RWPE2 (cell line): Measurements from ENCODE around the gene CXCL3.
A peak's percentile ranks its signal among the peaks of the same experiment; 100 is the strongest.

Source experiments
- ATAC-seq: fragments of 200-7000 bp; cut with Tn5 transposase; 3 replicates; pipeline ENCODE4 v1.9.1; 2021; ENCODE audit warnings: low read depth
- DNase-seq: peaks from one replicate; pipeline ENCODE4 v3.0.0-alpha.2; 2020; ENCODE audit warnings: low spot score
- H3K27ac ChIP-seq: fragments of 450-650 bp; 2 replicates; pipeline ENCODE4 v1.5.1; 2017; ENCODE audit warnings: mild to moderate bottlenecking; ENCODE audit not compliant: poor library complexity, severe bottlenecking
- H3K27me3 ChIP-seq: fragments of 250-450 bp; sonication (Bioruptor Pico); 2 replicates; pipeline ENCODE4 v1.5.1; 2021; ENCODE audit warnings: mild to moderate bottlenecking, moderate library complexity; ENCODE audit not compliant: insufficient read depth, poor library complexity, severe bottlenecking
- H3K36me3 ChIP-seq: fragments of 250-450 bp; sonication (Bioruptor Pico); 2 replicates; pipeline ENCODE4 v1.5.1; 2020; ENCODE audit warnings: low read depth, mild to moderate bottlenecking, moderate library complexity
- H3K4me1 ChIP-seq: fragments of 250-450 bp; sonication (Bioruptor Pico); 2 replicates; pipeline ENCODE4 v1.5.1; 2021; ENCODE audit warnings: mild to moderate bottlenecking, moderate library complexity; ENCODE audit not compliant: insufficient read depth, poor library complexity, severe bottlenecking
- H3K4me3 ChIP-seq: fragments of 250-450 bp; sonication (Bioruptor Pico); 2 replicates; pipeline ENCODE4 v1.5.1; 2021; ENCODE audit warnings: mild to moderate bottlenecking, moderate library complexity; ENCODE audit not compliant: severe bottlenecking
- H3K9me3 ChIP-seq: fragments of 250-450 bp; sonication (Bioruptor Pico); 2 replicates; pipeline ENCODE4 v1.5.1; 2021; ENCODE audit warnings: mild to moderate bottlenecking, moderate library complexity; ENCODE audit not compliant: severe bottlenecking
- TF ChIP-seq, protein P1 (sequence below): fragments of 450-650 bp; IDR thresholded peaks from one replicate; pipeline ENCODE4 v1.5.1; 2017; ENCODE audit warnings: mild to moderate bottlenecking, moderate library complexity; ENCODE audit not compliant: poor library complexity, severe bottlenecking

The CXCL3 gene

DNA sequence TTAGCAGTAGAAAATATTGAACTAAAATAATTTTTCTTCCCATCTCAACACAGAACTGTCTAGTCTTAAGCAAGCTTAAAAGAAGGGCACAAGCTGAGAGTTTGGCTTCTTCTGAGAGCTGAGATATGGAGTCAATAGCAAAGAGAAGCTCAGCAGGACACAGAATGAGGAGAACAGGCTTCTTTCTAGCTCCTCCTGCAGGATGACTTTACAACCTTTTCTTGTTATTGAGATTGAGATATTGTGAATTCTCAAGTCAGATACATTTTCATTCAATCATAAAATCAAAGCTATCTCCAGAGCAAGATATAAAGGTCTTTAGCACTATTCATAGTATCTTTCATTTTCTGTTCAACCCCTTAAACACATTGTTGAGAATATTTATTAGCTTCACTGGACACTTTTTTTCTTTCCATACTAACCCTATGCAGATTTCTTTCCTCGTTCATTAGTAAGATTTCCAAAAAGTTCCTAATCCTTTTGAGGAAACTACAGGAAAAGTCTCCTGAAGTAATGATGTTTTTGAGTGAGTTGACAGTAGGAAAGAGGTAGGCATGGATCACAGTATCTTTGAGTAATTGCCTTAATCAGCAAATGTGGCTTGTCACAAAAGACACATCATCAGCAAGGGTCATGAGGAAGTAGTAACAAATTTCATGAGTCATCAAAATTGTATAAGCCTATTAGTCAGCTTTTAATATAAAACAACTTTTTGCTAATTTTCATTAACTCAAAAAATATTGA is 17.8 kb upstream of the CXCL3 start:
- Histone ChIP-seq H3K36me3 (no peaks in the 10 kb centered on the region), H3K27ac (peak overlapping the region; percentile 52)
- TF ChIP-seq, protein P1, sequence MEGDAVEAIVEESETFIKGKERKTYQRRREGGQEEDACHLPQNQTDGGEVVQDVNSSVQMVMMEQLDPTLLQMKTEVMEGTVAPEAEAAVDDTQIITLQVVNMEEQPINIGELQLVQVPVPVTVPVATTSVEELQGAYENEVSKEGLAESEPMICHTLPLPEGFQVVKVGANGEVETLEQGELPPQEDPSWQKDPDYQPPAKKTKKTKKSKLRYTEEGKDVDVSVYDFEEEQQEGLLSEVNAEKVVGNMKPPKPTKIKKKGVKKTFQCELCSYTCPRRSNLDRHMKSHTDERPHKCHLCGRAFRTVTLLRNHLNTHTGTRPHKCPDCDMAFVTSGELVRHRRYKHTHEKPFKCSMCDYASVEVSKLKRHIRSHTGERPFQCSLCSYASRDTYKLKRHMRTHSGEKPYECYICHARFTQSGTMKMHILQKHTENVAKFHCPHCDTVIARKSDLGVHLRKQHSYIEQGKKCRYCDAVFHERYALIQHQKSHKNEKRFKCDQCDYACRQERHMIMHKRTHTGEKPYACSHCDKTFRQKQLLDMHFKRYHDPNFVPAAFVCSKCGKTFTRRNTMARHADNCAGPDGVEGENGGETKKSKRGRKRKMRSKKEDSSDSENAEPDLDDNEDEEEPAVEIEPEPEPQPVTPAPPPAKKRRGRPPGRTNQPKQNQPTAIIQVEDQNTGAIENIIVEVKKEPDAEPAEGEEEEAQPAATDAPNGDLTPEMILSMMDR: no peak

DNA sequence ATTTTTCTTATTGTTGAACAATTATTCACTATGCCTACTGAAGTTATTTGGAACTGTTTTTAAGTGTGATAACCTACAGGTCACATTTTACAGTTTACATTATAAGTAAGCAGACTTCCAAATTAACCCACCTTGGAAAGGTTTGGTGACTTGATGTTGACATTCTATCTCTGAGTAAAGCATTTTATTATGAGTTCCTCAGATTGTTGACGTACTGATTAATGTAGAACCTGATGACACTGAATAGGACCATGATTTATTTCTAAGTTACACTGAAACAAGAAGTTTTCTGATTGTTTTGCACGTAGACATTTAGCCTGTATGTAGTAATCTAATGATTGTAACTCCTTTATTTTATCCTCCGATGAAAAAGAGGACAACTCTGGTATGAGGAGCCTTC is 17.0 kb upstream of the CXCL3 start:
- Histone ChIP-seq H3K9me3 (no peaks in the 10 kb centered on the region), H3K4me1 (peaks cover 21% of the 10 kb centered on the region), H3K27me3 (no peaks in the 10 kb centered on the region), H3K27ac (no peak overlapping the region), H3K4me3 (no peak overlapping the region), H3K36me3 (no peaks in the 10 kb centered on the region)
- no peak for DNase-seq
- TF ChIP-seq, protein P1: no peak
- no peak for ATAC-seq

More for the DNA sequence above, 17.8 kb upstream of the CXCL3 start:
- H3K4me3 ChIP-seq: no peak overlapping the region
- no peak for ATAC-seq
- no peaks in the 10 kb centered on the region for H3K9me3 ChIP-seq
- no peaks in the 10 kb centered on the region for H3K27me3 ChIP-seq
- peaks cover 21% of the 10 kb centered on the region for H3K4me1 ChIP-seq
- DNase-seq: no peak

DNA sequence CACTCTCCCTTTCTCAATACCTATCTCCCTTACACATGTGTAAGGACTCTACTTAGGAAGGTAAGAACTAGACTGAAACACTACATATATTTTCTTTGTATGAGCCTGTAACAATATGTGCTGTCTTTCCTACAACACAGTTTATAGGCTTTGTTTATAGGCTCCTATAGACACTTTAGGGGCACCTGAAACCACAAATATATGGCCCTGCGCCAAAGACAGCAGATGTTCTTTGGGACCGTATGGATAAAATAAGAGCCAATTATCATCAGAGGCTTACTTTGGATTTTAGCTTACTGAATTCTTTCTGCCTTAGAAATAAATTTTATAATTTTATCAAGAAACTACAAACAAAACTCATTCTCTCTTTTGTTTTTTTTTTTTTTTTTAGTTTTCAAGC is 16.6 kb upstream of the CXCL3 start:
- TF ChIP-seq, protein P1: no peak
- Histone ChIP-seq H3K4me3 (no peak overlapping the region), H3K9me3 (no peaks in the 10 kb centered on the region), H3K36me3 (no peaks in the 10 kb centered on the region), H3K27ac (no peak overlapping the region), H3K27me3 (no peaks in the 10 kb centered on the region), H3K4me1 (peaks cover 21% of the 10 kb centered on the region)
- ATAC-seq: no peak
- DNase-seq: no peak

DNA sequence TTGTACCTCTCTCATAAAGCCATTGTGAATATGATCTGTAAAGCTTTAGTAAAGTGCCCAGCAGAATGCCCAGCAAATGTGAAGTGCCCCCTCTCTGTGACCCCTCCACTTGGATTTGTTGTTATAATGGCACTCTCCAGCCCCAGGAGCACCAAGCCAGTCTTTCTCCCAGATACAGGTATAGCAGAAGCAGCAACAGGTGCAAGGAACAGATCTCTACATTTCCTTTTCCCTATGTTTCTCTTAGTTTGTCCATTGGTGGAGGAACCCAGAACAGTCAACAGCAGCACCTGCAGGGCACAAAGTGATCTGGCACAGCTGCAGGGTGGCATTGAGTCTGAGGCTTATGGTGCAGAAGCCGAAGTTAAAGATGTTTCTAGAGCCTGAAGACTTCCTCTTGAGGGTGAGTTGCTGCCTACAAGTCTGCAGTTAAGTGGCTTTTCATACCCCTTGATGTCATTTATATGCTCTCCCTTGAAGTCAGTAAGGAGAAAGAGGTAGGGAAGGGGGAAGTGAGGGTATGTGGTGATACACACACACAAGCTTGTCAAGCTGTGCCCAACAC is 16.1 kb upstream of the CXCL3 start:
- DNase-seq: no peak
- ATAC-seq: no peak
- Histone ChIP-seq H3K27ac (no peak overlapping the region), H3K4me3 (no peak overlapping the region), H3K9me3 (no peaks in the 10 kb centered on the region), H3K4me1 (peaks cover 21% of the 10 kb centered on the region), H3K36me3 (no peaks in the 10 kb centered on the region), H3K27me3 (no peaks in the 10 kb centered on the region)
- TF ChIP-seq, protein P1: no peak

DNA sequence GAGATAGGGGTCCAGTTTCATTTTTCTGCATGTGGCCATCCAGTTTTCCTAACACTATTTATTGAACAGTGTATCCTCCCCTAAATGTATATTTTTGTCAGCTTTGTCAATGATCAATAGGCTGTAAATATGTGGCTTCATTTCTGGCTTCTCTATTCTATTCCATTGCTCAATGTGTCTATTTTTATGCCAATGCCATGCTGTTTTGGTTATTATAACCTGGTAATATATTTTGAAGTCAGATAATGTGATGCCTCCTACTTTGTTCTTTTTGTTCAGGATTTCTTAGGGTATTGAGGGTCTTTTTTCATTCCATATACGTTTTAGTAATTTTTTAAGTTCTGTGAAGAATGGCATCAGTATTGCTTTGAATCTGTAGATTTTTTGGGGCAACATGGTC is 8.7 kb upstream of the CXCL3 start:
- Histone ChIP-seq H3K4me3 (no peak overlapping the region), H3K27me3 (no peaks in the 10 kb centered on the region), H3K9me3 (peaks cover 7% of the 10 kb centered on the region), H3K27ac (no peak overlapping the region), H3K36me3 (no peaks in the 10 kb centered on the region), H3K4me1 (peaks cover 19% of the 10 kb centered on the region)
- DNase-seq (no peak), ATAC-seq (no peak)
- TF ChIP-seq, protein P1: no peak
